Loucy (cell line): Measurements from ENCODE around the gene CLCN2.

Source experiments
- H2AFZ ChIP-seq: fragments of 200-600 bp; sonication (generic); 2 replicates; pipeline ENCODE4 v1.6.0; 2016; ENCODE audit warnings: antibody characterized with exemption, mild to moderate bottlenecking, low read length, moderate library complexity
- H3F3A ChIP-seq: fragments of 200-600 bp; 2 replicates; pipeline ENCODE4 v1.6.0; 2016; ENCODE audit warnings: antibody characterized with exemption, low read depth, mild to moderate bottlenecking
- H3K27me3 ChIP-seq: fragments of 200-600 bp; sonication (generic); 2 replicates; pipeline ENCODE4 v1.6.1; 2014; ENCODE audit warnings: low read length, mild to moderate bottlenecking; ENCODE audit not compliant: insufficient read depth, poor library complexity, severe bottlenecking
- H3K36me3 ChIP-seq: fragments of 200-600 bp; sonication (generic); 2 replicates; pipeline ENCODE4 v1.6.1; 2016; ENCODE audit warnings: low read length; ENCODE audit not compliant: insufficient read depth
- H3K4me1 ChIP-seq: fragments of 200-600 bp; sonication (generic); 2 replicates; pipeline ENCODE4 v1.5.1; 2014; ENCODE audit warnings: low read length, mild to moderate bottlenecking; ENCODE audit not compliant: insufficient read depth, poor library complexity, severe bottlenecking
- H3K4me2 ChIP-seq: fragments of 200-600 bp; sonication (generic); 2 replicates; pipeline ENCODE4 v1.6.0; 2014; ENCODE audit warnings: antibody characterized with exemption, low read length, low read depth, mild to moderate bottlenecking; ENCODE audit not compliant: poor library complexity, severe bottlenecking
- H3K4me3 ChIP-seq: fragments of 200-600 bp; sonication (generic); 2 replicates; pipeline ENCODE4 v1.5.1; 2014; ENCODE audit warnings: low read length, mild to moderate bottlenecking, mixed read lengths; ENCODE audit not compliant: poor library complexity, severe bottlenecking
- H3K79me2 ChIP-seq: fragments of 200-600 bp; sonication (generic); 2 replicates; pipeline ENCODE4 v1.6.1; 2014; ENCODE audit warnings: low read length; ENCODE audit not compliant: insufficient read depth
- H3K9ac ChIP-seq: fragments of 200-600 bp; sonication (generic); 2 replicates; pipeline ENCODE4 v1.6.0; 2014; ENCODE audit warnings: mild to moderate bottlenecking, low read depth, low read length, moderate library complexity; ENCODE audit not compliant: poor library complexity, severe bottlenecking
- H3K9me2 ChIP-seq: fragments of 200-600 bp; sonication (generic); replicated peaks from 2 replicates; pipeline ENCODE4 v1.6.1; 2016; ENCODE audit warnings: low read depth, low read length, mixed read lengths
- H3K9me3 ChIP-seq: fragments of 200-600 bp; sonication (generic); 2 replicates; pipeline ENCODE4 v1.6.1; 2014; ENCODE audit warnings: mild to moderate bottlenecking, antibody characterized with exemption, low read length, low read depth; ENCODE audit not compliant: insufficient read depth
- H4K20me1 ChIP-seq: fragments of 200-600 bp; sonication (generic); 2 replicates; pipeline ENCODE4 v1.6.0; 2014; ENCODE audit warnings: antibody characterized with exemption, low read length, mild to moderate bottlenecking; ENCODE audit not compliant: insufficient read depth, poor library complexity, severe bottlenecking
- EZH2phosphoT487 ChIP-seq: fragments of 200-600 bp; IDR thresholded peaks from 2 replicates; pipeline ENCODE4 v1.6.1; 2018; ENCODE audit warnings: antibody characterized with exemption, mild to moderate bottlenecking, moderate library complexity, borderline replicate concordance
- TF ChIP-seq, protein P1 (sequence below): fragments of 200-600 bp; sonication (generic); conservative IDR thresholded peaks from 2 replicates; pipeline ENCODE4 v1.5.1; 2014; ENCODE audit warnings: mild to moderate bottlenecking, antibody characterized with exemption, low read length

Gene CLCN2

DNA sequence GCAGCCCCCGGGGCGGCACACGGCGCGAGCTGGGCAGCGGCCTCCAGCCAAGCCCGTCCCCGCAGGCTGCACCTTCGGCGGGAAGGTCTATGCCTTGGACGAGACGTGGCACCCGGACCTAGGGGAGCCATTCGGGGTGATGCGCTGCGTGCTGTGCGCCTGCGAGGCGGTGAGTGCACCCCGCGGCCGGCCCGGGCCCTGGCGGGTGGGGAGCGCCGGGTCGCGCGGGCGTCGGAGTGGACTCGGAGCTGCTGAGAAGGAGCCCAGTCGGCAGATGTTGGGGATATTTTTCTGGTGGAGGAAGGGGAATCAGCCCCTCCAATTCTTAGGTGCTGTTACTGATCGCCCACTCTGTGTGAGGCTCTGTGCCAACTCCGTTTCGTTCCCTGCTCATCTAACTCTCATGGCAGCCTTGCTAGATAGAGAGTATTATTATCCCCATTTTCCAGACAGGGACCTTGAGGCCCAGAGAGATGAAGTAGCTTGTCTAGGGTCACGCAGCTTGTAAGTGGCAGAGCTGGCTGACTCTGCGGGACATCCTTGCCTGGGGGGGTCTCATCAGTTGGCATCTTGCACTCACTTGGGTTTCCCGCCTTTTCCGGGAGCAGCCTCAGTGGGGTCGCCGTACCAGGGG, 19.3 kb upstream of the CLCN2 start:
- Histone ChIP-seq H3K9me2 (no peaks in the 10 kb centered on the region), H4K20me1 (no peaks in the 10 kb centered on the region), H3K4me1 (no peaks in the 10 kb centered on the region), H3K79me2 (no peaks in the 10 kb centered on the region), H3K27me3 (no peaks in the 10 kb centered on the region), H3K36me3 (no peaks in the 10 kb centered on the region), H3K9me3 (no peaks in the 10 kb centered on the region), H2AFZ (no peak overlapping the region), H3F3A (no peaks in the 10 kb centered on the region), H3K4me2 (no peak overlapping the region), H3K9ac (no peak overlapping the region), H3K4me3 (no peak overlapping the region)
- TF ChIP-seq, protein P1, sequence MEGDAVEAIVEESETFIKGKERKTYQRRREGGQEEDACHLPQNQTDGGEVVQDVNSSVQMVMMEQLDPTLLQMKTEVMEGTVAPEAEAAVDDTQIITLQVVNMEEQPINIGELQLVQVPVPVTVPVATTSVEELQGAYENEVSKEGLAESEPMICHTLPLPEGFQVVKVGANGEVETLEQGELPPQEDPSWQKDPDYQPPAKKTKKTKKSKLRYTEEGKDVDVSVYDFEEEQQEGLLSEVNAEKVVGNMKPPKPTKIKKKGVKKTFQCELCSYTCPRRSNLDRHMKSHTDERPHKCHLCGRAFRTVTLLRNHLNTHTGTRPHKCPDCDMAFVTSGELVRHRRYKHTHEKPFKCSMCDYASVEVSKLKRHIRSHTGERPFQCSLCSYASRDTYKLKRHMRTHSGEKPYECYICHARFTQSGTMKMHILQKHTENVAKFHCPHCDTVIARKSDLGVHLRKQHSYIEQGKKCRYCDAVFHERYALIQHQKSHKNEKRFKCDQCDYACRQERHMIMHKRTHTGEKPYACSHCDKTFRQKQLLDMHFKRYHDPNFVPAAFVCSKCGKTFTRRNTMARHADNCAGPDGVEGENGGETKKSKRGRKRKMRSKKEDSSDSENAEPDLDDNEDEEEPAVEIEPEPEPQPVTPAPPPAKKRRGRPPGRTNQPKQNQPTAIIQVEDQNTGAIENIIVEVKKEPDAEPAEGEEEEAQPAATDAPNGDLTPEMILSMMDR: no peak
- TF ChIP-seq EZH2phosphoT487: no peak

DNA sequence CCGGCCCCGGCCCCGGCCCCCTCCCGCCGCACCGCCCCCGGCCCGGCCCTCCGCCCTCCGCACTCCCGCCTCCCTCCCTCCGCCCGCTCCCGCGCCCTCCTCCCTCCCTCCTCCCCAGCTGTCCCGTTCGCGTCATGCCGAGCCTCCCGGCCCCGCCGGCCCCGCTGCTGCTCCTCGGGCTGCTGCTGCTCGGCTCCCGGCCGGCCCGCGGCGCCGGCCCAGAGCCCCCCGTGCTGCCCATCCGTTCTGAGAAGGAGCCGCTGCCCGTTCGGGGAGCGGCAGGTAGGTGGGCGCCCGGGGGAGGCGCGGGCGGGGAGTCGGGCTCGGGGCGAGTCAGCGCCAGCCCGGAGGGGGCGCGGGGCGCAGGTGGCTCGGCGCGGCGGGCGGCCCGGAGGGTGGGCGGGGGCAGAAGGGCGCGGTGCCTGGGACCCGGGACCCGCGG, 18.8 kb upstream of the CLCN2 start:
- Histone ChIP-seq H4K20me1 (no peaks in the 10 kb centered on the region), H2AFZ (no peak overlapping the region), H3K9me3 (no peaks in the 10 kb centered on the region), H3K79me2 (no peaks in the 10 kb centered on the region), H3K4me3 (no peak overlapping the region), H3F3A (no peaks in the 10 kb centered on the region), H3K36me3 (no peaks in the 10 kb centered on the region), H3K9ac (no peak overlapping the region), H3K4me1 (no peaks in the 10 kb centered on the region), H3K27me3 (no peaks in the 10 kb centered on the region), H3K9me2 (no peaks in the 10 kb centered on the region), H3K4me2 (no peak overlapping the region)
- no peak for TF ChIP-seq EZH2phosphoT487
- TF ChIP-seq, protein P1: no peak

DNA sequence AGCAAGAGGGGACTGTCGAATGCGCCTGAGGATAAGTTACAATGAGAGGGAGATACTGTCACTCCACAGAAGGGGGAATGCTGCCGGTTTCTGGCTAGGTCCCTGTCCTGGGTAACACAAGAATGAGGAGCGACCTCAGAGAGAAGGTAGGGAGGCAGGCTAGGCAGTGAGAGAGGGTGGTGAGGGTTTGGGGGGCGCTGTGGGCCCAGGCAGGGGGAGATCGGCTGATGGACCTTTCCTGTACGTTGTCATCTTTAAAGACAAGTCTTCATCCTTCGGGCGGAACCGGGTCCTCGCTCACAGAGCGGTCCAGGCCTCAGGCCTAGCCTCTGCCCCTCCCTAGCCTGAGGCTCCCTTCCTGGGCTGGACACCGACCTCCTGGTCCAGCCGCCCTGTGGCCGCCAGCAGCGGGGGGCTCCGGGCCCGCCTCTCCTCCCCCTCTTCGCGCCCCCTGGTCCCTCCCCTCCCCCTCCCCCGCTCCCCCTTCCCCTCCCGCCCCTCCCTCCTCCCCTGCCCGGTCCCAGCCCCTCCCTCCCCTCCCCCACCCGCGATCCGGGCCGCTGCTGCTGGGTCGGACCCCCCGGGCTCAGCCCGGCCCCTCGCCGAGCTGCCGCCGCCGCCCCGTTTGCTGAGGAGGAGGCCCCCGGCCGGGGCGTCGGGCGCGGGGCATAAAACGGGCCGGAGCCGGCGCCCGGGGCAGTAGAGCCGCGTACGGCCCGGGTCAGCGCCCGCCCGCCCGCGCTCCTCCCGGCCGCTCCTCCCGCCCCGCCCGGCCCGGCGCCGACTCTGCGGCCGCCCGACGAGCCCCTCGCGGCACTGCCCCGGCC, 18.2 kb upstream of the CLCN2 start, which contains the start of gene CHRD:
CHRD (plus strand) TSS at position 697 of the 827 bp plus-strand sequence. CDS start 265 bp downstream, outside the sequence.
- Histone ChIP-seq H4K20me1 (no peaks in the 10 kb centered on the region), H3K79me2 (no peaks in the 10 kb centered on the region), H3K9me2 (no peaks in the 10 kb centered on the region), H3K9ac (no peak within 1 kb of the TSS), H3K4me3 (no peak within 1 kb of the TSS), H3K4me2 (no peak within 1 kb of the TSS), H3F3A (no peaks in the 10 kb centered on the region), H3K9me3 (no peaks in the 10 kb centered on the region), H3K36me3 (no peaks in the 10 kb centered on the region), H2AFZ (no peak within 1 kb of the TSS), H3K27me3 (no peaks in the 10 kb centered on the region), H3K4me1 (no peaks in the 10 kb centered on the region)
- TF ChIP-seq, protein P1: no peak
- TF ChIP-seq EZH2phosphoT487: no peak
